Measurements from ENCODE around the gene GPRASP1.

GPRASP1 gene

GRCh38 chrX:102697494-102697893 lies 46.2 kb downstream of the GPRASP1 start:
- no peak for DNase-seq (ENCODE audit: low read depth)

All from stimulated activated CD8-positive, alpha-beta memory T cell treated with anti-CD3 and anti-CD28 coated beads, Interleukin-15, amount 100 ng/mL, for 24 hours (primary cell).